Inferior parietal cortex (tissue), 1 donor: ENCODE results near the gene RHOD.

ENCODE experiments used
- DNase-seq: peaks from one replicate; pipeline ENCODE4 v3.0.0-alpha.2; 2016; ENCODE audit errors: extremely low spot score

The RHOD gene

GRCh38 chr11:67114275-67114896 lies 57.7 kb downstream of the RHOD start:
- no peak for DNase-seq

GRCh38 chr11:67116758-67117105 lies 60.1 kb downstream of the RHOD start:
- DNase-seq = peak; percentile 5

- peak; percentile 13 for DNase-seq
Observed at GRCh38 chr11:67117176-67117575, 60.5 kb downstream of the RHOD start.

GRCh38 chr11:67117672-67118180 lies 61.1 kb downstream of the RHOD start:
- DNase-seq = no peak

- DNase-seq = no peak
Observed at GRCh38 chr11:67118181-67118766, 61.6 kb downstream of the RHOD start.

GRCh38 chr11:67118801-67119584 lies 62.3 kb downstream of the RHOD start, which contains the start of gene KDM2A:
Gene KDM2A (plus strand): TSS chr11:67119263. CDS start chr11:67121317, 2,054 bp downstream.
- peak; percentile 95 for DNase-seq

GRCh38 chr11:67119585-67120391 lies 63.1 kb downstream of the RHOD start:
- DNase-seq = peak; percentile 21

GRCh38 chr11:67120456-67120855 lies 63.8 kb downstream of the RHOD start:
- peak; percentile 51 for DNase-seq

- no peak for DNase-seq
Observed at GRCh38 chr11:67120881-67121710, 64.4 kb downstream of the RHOD start.
